SKM-1 treated with dmso at 0.1 percent for 144 hours (cell line): ENCODE measurements around the gene RAPGEF1.
"Not testable (repeated sequence)": the region's sequence is repeated elsewhere in the genome, so short reads cannot be mapped to it uniquely, and the experiment has no call there.

Experiments used
- DNase-seq: peaks from one replicate; lab custom pipeline; 2025; ENCODE audit not compliant: unreplicated experiment; lab: John Stamatoyannopoulos, UW

The RAPGEF1 gene

GRCh38 chr9:131731237-131731636, 8.6 kb downstream of the RAPGEF1 start:
- DNase-seq = no peak

- DNase-seq = no peak
These were observed 10.9 kb downstream of the RAPGEF1 start for GRCh38 chr9:131728961-131729360.

GRCh38 chr9:131728546-131728910, 11.3 kb downstream of the RAPGEF1 start:
- no peak for DNase-seq

- DNase-seq = no peak
These were observed 11.9 kb downstream of the RAPGEF1 start for GRCh38 chr9:131727795-131728545.

- no peak for DNase-seq
These were observed 12.6 kb downstream of the RAPGEF1 start for GRCh38 chr9:131727184-131727759.

- no peak for DNase-seq
These were observed 15.2 kb downstream of the RAPGEF1 start for GRCh38 chr9:131724683-131725082.

- DNase-seq = no peak
These were observed 16.2 kb downstream of the RAPGEF1 start for GRCh38 chr9:131723632-131724031.

- DNase-seq = no peak
These were observed 17.6 kb downstream of the RAPGEF1 start for GRCh38 chr9:131722255-131722654.

- DNase-seq = no peak
These were observed 18.8 kb downstream of the RAPGEF1 start for GRCh38 chr9:131721076-131721475.

GRCh38 chr9:131720330-131720729, 19.5 kb downstream of the RAPGEF1 start:
- DNase-seq = no peak

- no peak for DNase-seq
These were observed 20.5 kb downstream of the RAPGEF1 start for GRCh38 chr9:131719262-131719908.

- DNase-seq = no peak
These were observed 22.0 kb downstream of the RAPGEF1 start for GRCh38 chr9:131717719-131718460.

- DNase-seq = no peak
These were observed 24.0 kb downstream of the RAPGEF1 start for GRCh38 chr9:131715906-131716305.

- no peak for DNase-seq
These were observed 25.1 kb downstream of the RAPGEF1 start for GRCh38 chr9:131714821-131715220.

- DNase-seq = no peak
These were observed 25.7 kb downstream of the RAPGEF1 start for GRCh38 chr9:131714161-131714646.

- DNase-seq = no peak
These were observed 26.9 kb downstream of the RAPGEF1 start for GRCh38 chr9:131713016-131713415.

GRCh38 chr9:131712151-131712716, 27.6 kb downstream of the RAPGEF1 start:
- no peak for DNase-seq

GRCh38 chr9:131709771-131710431, 30.0 kb downstream of the RAPGEF1 start:
- peak; percentile 33 for DNase-seq

- not testable (repeated sequence) for DNase-seq
These were observed 30.7 kb downstream of the RAPGEF1 start for GRCh38 chr9:131709010-131709770.
